Left cardiac atrium (tissue), 2 donors: Measurements from ENCODE around the gene RPUSD4. TPM values are rescaled to one million over a fixed set of nuclear protein-coding genes. Genes with fewer than 3 reads are reported as not detected.

Experiments used
- total RNA-seq, 2 donors: library from RNA; stranded (reverse); fragmentation: NEBNext Ultra II Directional; extraction: Animal tissue kit (Norgen Biotek cat#: 25700); gene quantifications; one replicate each; pipeline ENCODE4 v1.2.1, GENCODE V29; 2021
- donor health status: DM: no; HTN: yes; CAD: no; lungs with severe emphysema.
- donor health status: DM: yes; HTN: yes; CAD: no.

The RPUSD4 gene
- total RNA-seq, 2 donors from 2014 or later, result 18.9 to 19.2 TPM

Other genes with a start within 250 kb of the RPUSD4 start
- gene CDON, start 148.8 kb downstream of the RPUSD4 start, total RNA-seq, result 10 to 100 TPM; 13.6 to 30.0 TPM
- gene FAM118B, start 132 bp upstream of the RPUSD4 start, total RNA-seq, result 10 to 100 TPM; 14.8 to 19.1 TPM
- 10 to 100 TPM; 65.1 to 95.7 TPM for gene SRPRA, start 57.2 kb upstream of the RPUSD4 start, total RNA-seq
- gene FOXRED1, start 57.5 kb upstream of the RPUSD4 start, total RNA-seq, result 10 to 100 TPM; 21.0 to 25.3 TPM
- 1 to 10 TPM; 7.6 to 8.7 TPM for gene TIRAP, start 71.4 kb upstream of the RPUSD4 start, total RNA-seq
- gene DCPS, start 92.4 kb upstream of the RPUSD4 start, total RNA-seq, result 10 to 100 TPM; 11.3 to 13.1 TPM
- 100 to 1,000 TPM in 1 of 2 donors, 10 to 100 TPM in 1; 57.1 to 109 TPM for gene ST3GAL4, start 144.0 kb upstream of the RPUSD4 start, total RNA-seq